Epidermal melanocyte (primary cell): Measurements from ENCODE around the gene RGPD6.
"Not testable (repeated sequence)": the region's sequence is repeated elsewhere in the genome, so short reads cannot be mapped to it uniquely, and the experiment has no call there.

Experiments
- DNase-seq: peaks from one replicate; pipeline ENCODE4 v3.0.0; 2011; ENCODE audit warnings: low spot score; ENCODE audit not compliant: insufficient read length

Gene RGPD6

GRCh38 chr2:110576763-110577416 is at the start of gene RGPD6:
Gene RGPD6 (minus strand): TSS chr2:110577222. CDS start chr2:110577024, 198 bp downstream.
- not testable (repeated sequence) for DNase-seq

- DNase-seq, result not testable (repeated sequence)
Measured at GRCh38 chr2:110619326-110619939, 42.4 kb upstream of the RGPD6 start.

- DNase-seq, result not testable (repeated sequence)
Measured at GRCh38 chr2:110613927-110614326, 36.9 kb upstream of the RGPD6 start.

- not testable (repeated sequence) for DNase-seq
Measured at GRCh38 chr2:110610613-110611250, 33.7 kb upstream of the RGPD6 start.

GRCh38 chr2:110609843-110610612 is 33.0 kb upstream of the RGPD6 start:
- DNase-seq, result not testable (repeated sequence)

- not testable (repeated sequence) for DNase-seq
Measured at GRCh38 chr2:110608788-110609502, 31.9 kb upstream of the RGPD6 start.

GRCh38 chr2:110605057-110605456 is 28.0 kb upstream of the RGPD6 start:
- not testable (repeated sequence) for DNase-seq

GRCh38 chr2:110603917-110604591 is 27.0 kb upstream of the RGPD6 start:
- DNase-seq, result not testable (repeated sequence)

GRCh38 chr2:110602139-110602538 is 25.1 kb upstream of the RGPD6 start:
- DNase-seq, result not testable (repeated sequence)

GRCh38 chr2:110591973-110592372 is 15.0 kb upstream of the RGPD6 start:
- not testable (repeated sequence) for DNase-seq

GRCh38 chr2:110589677-110590330 is 12.8 kb upstream of the RGPD6 start:
- not testable (repeated sequence) for DNase-seq

GRCh38 chr2:110588520-110588919 is 11.5 kb upstream of the RGPD6 start:
- DNase-seq, result not testable (repeated sequence)

GRCh38 chr2:110579216-110579965 is 2.4 kb upstream of the RGPD6 start:
- not testable (repeated sequence) for DNase-seq

- DNase-seq, result not testable (repeated sequence)
Measured at GRCh38 chr2:110578429-110578828, 1.4 kb upstream of the RGPD6 start.

- DNase-seq, result not testable (repeated sequence)
Measured at GRCh38 chr2:110499755-110500377, 77.2 kb downstream of the RGPD6 start.

- not testable (repeated sequence) for DNase-seq
Measured at GRCh38 chr2:110496027-110496426, 81.0 kb downstream of the RGPD6 start.

GRCh38 chr2:110494488-110494887 is 82.5 kb downstream of the RGPD6 start:
- not testable (repeated sequence) for DNase-seq

GRCh38 chr2:110488991-110489390 is 88.0 kb downstream of the RGPD6 start:
- DNase-seq, result not testable (repeated sequence)

- DNase-seq, result not testable (repeated sequence)
Measured at GRCh38 chr2:110482697-110483096, 94.3 kb downstream of the RGPD6 start.
